ENCODE results near the gene RBM7.

RBM7 gene

DNA sequence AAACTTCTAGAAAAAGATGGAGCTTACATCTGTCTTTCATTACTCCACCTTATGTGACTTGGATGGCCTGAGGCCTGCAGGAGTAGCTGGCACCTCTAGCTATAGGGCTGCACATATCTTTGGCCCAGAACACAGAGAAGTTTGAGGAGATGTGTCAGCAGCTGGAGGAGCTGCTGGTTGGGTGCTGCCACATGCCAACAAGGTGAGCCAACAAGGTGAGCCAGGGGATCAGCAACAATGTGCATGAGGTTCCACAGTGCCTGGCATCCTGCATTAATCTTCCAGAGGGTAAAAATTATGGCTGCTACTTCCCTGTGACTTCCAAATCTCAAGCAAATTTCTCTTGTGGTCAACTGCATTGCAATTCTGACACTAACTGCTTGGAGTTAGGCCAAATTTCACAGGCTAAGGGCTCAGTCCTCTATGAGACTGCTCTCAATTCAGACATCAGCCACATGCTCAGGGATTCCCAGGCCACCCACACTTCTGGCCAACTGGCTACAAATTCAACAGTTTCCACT lies 16.0 kb downstream of the RBM7 start:
- Mint-ChIP-seq H3K4me3 (no peak overlapping the region), H3K27me3 (no peaks in the 10 kb centered on the region), H3K36me3 (ENCODE audit: low read depth) (peaks cover 45% of the 10 kb centered on the region), H3K4me1 (ENCODE audit: low read depth) (no peaks in the 10 kb centered on the region), H3K27ac (no peak overlapping the region), H3K9me3 (no peaks in the 10 kb centered on the region)
- no peak for DNase-seq

DNA sequence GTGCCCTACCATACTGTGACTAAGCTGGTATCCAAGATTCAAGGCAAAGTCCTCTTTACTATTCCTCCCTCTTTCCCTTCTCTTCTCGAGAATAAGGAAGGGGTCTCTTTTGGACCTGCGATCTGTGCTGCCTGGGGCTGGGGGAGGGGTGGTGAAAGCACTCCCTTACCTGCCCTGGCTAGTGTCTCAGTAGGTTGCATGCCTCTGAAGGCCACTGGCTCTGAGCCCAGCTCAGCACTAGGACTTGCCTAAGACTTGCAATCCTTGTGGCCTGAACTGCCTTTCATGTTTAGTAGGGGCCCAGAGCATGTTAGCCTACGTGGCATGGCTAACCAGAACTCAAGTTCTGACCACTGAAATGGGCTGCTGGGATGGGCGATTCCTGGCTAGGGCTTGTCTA lies 25.8 kb downstream of the RBM7 start:
- H3K9me3 Mint-ChIP-seq = no peaks in the 10 kb centered on the region
- no peak overlapping the region for H3K4me3 Mint-ChIP-seq
- H3K4me1 Mint-ChIP-seq (ENCODE audit: low read depth) = peaks cover 2% of the 10 kb centered on the region
- H3K27ac Mint-ChIP-seq = no peak overlapping the region
- DNase-seq = no peak
- H3K27me3 Mint-ChIP-seq = no peaks in the 10 kb centered on the region
- peaks cover 25% of the 10 kb centered on the region for H3K36me3 Mint-ChIP-seq (ENCODE audit: low read depth)

DNA sequence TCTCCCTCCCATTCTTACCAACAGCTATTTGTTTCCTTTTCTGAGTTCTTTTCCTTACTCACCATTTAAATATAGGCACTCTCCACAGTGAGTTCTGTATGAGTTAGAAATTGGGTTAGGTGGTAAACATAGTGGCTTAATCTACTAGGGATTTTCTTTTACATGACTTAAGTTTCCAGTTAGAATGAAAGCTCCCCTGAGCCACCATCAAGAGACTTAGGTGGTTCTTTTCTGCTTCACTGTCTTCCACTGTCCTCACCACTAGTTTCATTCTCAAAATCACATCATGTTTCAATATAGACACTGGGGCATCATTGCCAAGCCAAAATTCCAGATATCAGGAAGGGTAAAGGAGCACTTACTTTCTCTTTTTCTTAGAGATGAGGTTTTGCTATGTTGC lies 29.8 kb downstream of the RBM7 start:
- Mint-ChIP-seq H3K27ac (no peak overlapping the region), H3K27me3 (no peaks in the 10 kb centered on the region), H3K4me3 (no peak overlapping the region), H3K9me3 (no peaks in the 10 kb centered on the region), H3K4me1 (ENCODE audit: low read depth) (peaks cover 2% of the 10 kb centered on the region), H3K36me3 (ENCODE audit: low read depth) (peaks cover 7% of the 10 kb centered on the region)
- DNase-seq = no peak

- Mint-ChIP-seq H3K36me3 (ENCODE audit: low read depth) (no peaks in the 10 kb centered on the region), H3K9me3 (no peaks in the 10 kb centered on the region), H3K27me3 (no peaks in the 10 kb centered on the region), H3K4me3 (no peak overlapping the region), H3K4me1 (ENCODE audit: low read depth) (peaks cover 2% of the 10 kb centered on the region), H3K27ac (no peak overlapping the region)
- no peak for DNase-seq
These were observed 32.4 kb downstream of the RBM7 start for GRCh38 chr11:114432893-114433292.

DNA sequence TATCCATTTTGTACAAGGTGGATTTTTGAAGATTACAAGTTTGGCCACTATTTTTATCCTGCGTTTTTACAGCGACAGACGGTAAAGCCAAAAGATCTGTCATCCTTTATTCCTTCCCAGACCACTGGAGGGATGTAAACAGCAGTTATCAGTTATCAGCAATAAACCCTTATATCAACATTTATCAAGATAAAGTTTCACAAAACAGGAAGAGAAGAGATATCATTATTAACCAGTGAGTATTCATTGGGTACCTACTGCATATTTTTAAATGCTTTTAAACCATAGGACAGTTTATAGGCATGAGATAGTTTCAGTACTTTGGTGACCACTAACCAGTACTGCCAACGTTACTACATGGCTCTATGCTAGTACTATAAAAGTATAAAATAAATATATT lies 32.9 kb downstream of the RBM7 start:
- Mint-ChIP-seq H3K36me3 (ENCODE audit: low read depth) (no peaks in the 10 kb centered on the region), H3K9me3 (no peaks in the 10 kb centered on the region), H3K27ac (no peak overlapping the region)

GRCh38 chr11:114438303-114438702 lies 37.8 kb downstream of the RBM7 start:
- H3K4me1 Mint-ChIP-seq (ENCODE audit: low read depth) = peaks cover 32% of the 10 kb centered on the region
- no peak overlapping the region for H3K4me3 Mint-ChIP-seq
- H3K9me3 Mint-ChIP-seq = no peaks in the 10 kb centered on the region
- peaks cover 31% of the 10 kb centered on the region for H3K36me3 Mint-ChIP-seq (ENCODE audit: low read depth)
- no peak overlapping the region for H3K27ac Mint-ChIP-seq
- no peaks in the 10 kb centered on the region for H3K27me3 Mint-ChIP-seq
- no peak for DNase-seq

More for the DNA sequence above, 32.9 kb downstream of the RBM7 start:
- no peak for DNase-seq
- H3K4me3 Mint-ChIP-seq = no peak overlapping the region
- no peaks in the 10 kb centered on the region for H3K27me3 Mint-ChIP-seq
- peaks cover 2% of the 10 kb centered on the region for H3K4me1 Mint-ChIP-seq (ENCODE audit: low read depth)

GRCh38 chr11:114439229-114440120 lies 39.0 kb downstream of the RBM7 start, which contains the start of gene REXO2:
Gene REXO2, plus strand, starts transcription at chr11:114439467. Its CDS starts 62 bp downstream, at chr11:114439529.
- H3K4me1 Mint-ChIP-seq (ENCODE audit: low read depth) = peaks cover 36% of the 10 kb centered on the region
- peaks cover 43% of the 10 kb centered on the region for H3K36me3 Mint-ChIP-seq (ENCODE audit: low read depth)
- no peaks in the 10 kb centered on the region for H3K27me3 Mint-ChIP-seq
- peak within 1 kb of the TSS; percentile 98 for H3K27ac Mint-ChIP-seq
- H3K9me3 Mint-ChIP-seq = no peaks in the 10 kb centered on the region
- peak within 1 kb of the TSS; percentile 98 for H3K4me3 Mint-ChIP-seq
- DNase-seq = peak; percentile 95

- Mint-ChIP-seq H3K4me1 (ENCODE audit: low read depth) (peaks cover 38% of the 10 kb centered on the region), H3K36me3 (ENCODE audit: low read depth) (peaks cover 51% of the 10 kb centered on the region), H3K9me3 (no peaks in the 10 kb centered on the region), H3K4me3 (peak overlapping the region; percentile 98), H3K27me3 (no peaks in the 10 kb centered on the region), H3K27ac (peak overlapping the region; percentile 98)
- DNase-seq = no peak
These were observed 39.8 kb downstream of the RBM7 start for GRCh38 chr11:114440121-114440860.

DNA sequence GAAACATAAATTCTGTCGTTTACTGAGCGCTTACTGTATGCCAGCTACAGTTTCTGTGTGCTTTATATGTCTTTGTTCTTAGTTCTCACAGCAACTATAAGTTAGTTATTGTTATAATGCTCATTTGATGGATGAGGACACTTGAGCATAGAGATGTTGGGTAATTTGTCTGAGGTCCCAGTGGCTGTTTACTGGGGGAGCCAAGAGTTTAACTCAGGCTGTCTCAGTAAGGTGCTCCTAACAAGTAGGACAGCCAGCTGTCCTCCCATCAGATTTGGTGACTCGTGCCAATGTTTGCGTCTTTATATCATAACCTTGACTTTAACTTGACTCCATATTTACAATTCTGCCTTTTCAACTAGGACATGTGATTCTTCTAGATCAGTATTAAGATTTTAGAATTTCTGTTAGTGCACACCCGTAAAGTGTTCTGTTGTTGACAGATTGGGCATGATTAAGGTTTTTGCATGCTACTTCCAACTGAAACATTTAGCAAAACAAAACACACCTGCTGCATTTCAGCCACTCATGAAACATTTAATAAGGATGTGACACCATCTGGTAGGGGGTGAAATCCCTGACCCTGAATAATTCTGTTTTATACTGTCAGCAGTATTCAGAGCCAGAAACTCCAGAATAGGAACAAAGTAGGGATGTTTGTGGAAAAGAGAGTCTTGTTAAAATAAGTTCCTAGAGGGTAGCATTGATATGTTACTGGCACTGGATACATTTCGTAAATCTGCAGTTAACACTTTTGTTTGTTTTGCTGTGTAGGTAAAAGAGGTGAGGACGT lies 40.7 kb downstream of the RBM7 start:
- Mint-ChIP-seq H3K4me1 (ENCODE audit: low read depth) (peaks cover 38% of the 10 kb centered on the region), H3K9me3 (no peaks in the 10 kb centered on the region), H3K27ac (no peak overlapping the region), H3K36me3 (ENCODE audit: low read depth) (peaks cover 60% of the 10 kb centered on the region), H3K4me3 (peak overlapping the region; percentile 98), H3K27me3 (no peaks in the 10 kb centered on the region)
- DNase-seq = no peak

- no peak for DNase-seq
- Mint-ChIP-seq H3K27me3 (no peaks in the 10 kb centered on the region), H3K4me3 (no peak overlapping the region), H3K4me1 (ENCODE audit: low read depth) (peaks cover 39% of the 10 kb centered on the region), H3K36me3 (ENCODE audit: low read depth) (peaks cover 66% of the 10 kb centered on the region), H3K27ac (no peak overlapping the region), H3K9me3 (no peaks in the 10 kb centered on the region)
These were observed 41.5 kb downstream of the RBM7 start for GRCh38 chr11:114441921-114442320.

GRCh38 chr11:114442536-114442935 lies 42.1 kb downstream of the RBM7 start:
- H3K27ac Mint-ChIP-seq = no peak overlapping the region
- DNase-seq = no peak
- no peaks in the 10 kb centered on the region for H3K27me3 Mint-ChIP-seq
- peaks cover 42% of the 10 kb centered on the region for H3K4me1 Mint-ChIP-seq (ENCODE audit: low read depth)
- no peaks in the 10 kb centered on the region for H3K9me3 Mint-ChIP-seq
- no peak overlapping the region for H3K4me3 Mint-ChIP-seq
- H3K36me3 Mint-ChIP-seq (ENCODE audit: low read depth) = peaks cover 72% of the 10 kb centered on the region

GRCh38 chr11:114447444-114447843 lies 47.0 kb downstream of the RBM7 start:
- DNase-seq = no peak
- Mint-ChIP-seq H3K4me3 (no peak overlapping the region), H3K36me3 (ENCODE audit: low read depth) (peaks cover 82% of the 10 kb centered on the region)

GRCh38 chr11:114447892-114448291 lies 47.4 kb downstream of the RBM7 start:
- Mint-ChIP-seq H3K27ac (no peak overlapping the region), H3K9me3 (no peaks in the 10 kb centered on the region), H3K36me3 (ENCODE audit: low read depth) (peaks cover 85% of the 10 kb centered on the region), H3K4me3 (no peak overlapping the region), H3K4me1 (ENCODE audit: low read depth) (peaks cover 11% of the 10 kb centered on the region), H3K27me3 (no peaks in the 10 kb centered on the region)
- no peak for DNase-seq

More at GRCh38 chr11:114447444-114447843, 47.0 kb downstream of the RBM7 start:
- no peaks in the 10 kb centered on the region for H3K27me3 Mint-ChIP-seq
- H3K4me1 Mint-ChIP-seq (ENCODE audit: low read depth) = peaks cover 13% of the 10 kb centered on the region
- no peaks in the 10 kb centered on the region for H3K9me3 Mint-ChIP-seq
- H3K27ac Mint-ChIP-seq = no peak overlapping the region

All from activated T-cell treated with anti-CD3 and anti-CD28 coated beads, Interleukin-2, amount 50 U/mL, for 24 hours (primary cell).